ENCODE measurements around the gene SLC2A5.

- TF ChIP-seq CTCF (IDR thresholded peaks at IDR 0.05 in 8 of 11, conservative IDR thresholded peaks at IDR 0.05 in 3 of 11) (no peak), POLR2A (IDR thresholded peaks at IDR 0.05) (no peak), POLR2AphosphoS5 (IDR thresholded peaks at IDR 0.05) (no peak)
Measured at GRCh38 chr1:9081473-9081872, 12.0 kb upstream of the SLC2A5 start.

Data from spleen (tissue), 7 donors.